ENCODE results near the gene SFXN5. TPM values are rescaled to one million over a fixed set of nuclear protein-coding genes. Genes with fewer than 3 reads are reported as not detected.

The SFXN5 gene
- total and polyA plus RNA-seq, 2 donors (not counting 3 experiments of a cell fraction or from before 2014, with no cell fraction given), result 18.7 to 28.6 TPM

DNA sequence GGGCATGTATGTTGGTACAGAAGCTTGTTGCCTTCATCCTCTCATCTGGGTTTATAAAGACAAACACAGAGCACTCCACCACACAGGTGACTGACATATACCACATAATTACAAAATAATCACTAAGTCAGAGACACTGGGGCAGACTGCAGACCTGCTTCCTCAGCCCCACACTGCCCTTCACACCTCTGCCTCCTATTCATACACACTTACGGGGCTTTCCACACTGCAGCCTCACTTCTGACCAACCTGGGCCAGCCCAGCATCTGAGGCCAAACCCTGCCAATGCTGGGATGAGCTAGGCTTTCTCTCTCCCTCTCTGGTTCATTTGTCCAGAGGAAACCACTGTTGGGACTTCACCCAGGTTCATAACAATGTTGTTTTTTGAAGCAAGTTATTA lies 149.7 kb downstream of the SFXN5 start:
- no peak overlapping the region for H3K27ac ChIP-seq (ENCODE audit: insufficient read depth, low read depth, low read length)
- no peak overlapping the region for H3K4me3 ChIP-seq (replicated peaks in 1 of 3; ENCODE audit: insufficient read depth in 1 of 3, low read depth in 1 of 3, low read length in 3 of 3)
- no peak overlapping the region for H2AFZ ChIP-seq (ENCODE audit: low read depth, low read length)
- H3K36me3 ChIP-seq (ENCODE audit: control insufficient read depth in 2 of 2, extremely low read depth in 1 of 2, insufficient read depth in 2 of 2, low read length in 2 of 2), result no peaks in the 10 kb centered on the region
- CTCF ChIA-PET, result interaction anchor here (1.7 kb wide), 1 partner anchor 52 kb away, joined by 5 read pairs; no protein-coding TSS in a partner anchor
- peaks cover 85 to 98% of the 10 kb centered on the region in 2 experiments for H3K27me3 ChIP-seq (ENCODE audit: control insufficient read depth in 2 of 2, insufficient read depth in 2 of 2, low read length in 2 of 2)
- intact Hi-C loops (cut with micrococcal nuclease), result no loop called here
- POLR2A ChIA-PET, result no interaction called here
- TF ChIP-seq POLR2AphosphoS5 (IDR thresholded peaks at IDR 0.05; ENCODE audit: insufficient read depth, low read depth, low read length) (no peak), GATA2 (IDR thresholded peaks at IDR 0.05; ENCODE audit: insufficient read depth, insufficient read length, low read depth, low read length) (no peak), JUN (IDR thresholded peaks at IDR 0.05; ENCODE audit: borderline replicate concordance, insufficient read depth, insufficient read length, low read depth) (no peak), EZH2 (IDR thresholded peaks at IDR 0.05; ENCODE audit: borderline replicate concordance, low read depth, low read length, severe bottlenecking) (no peak), MYC (IDR thresholded peaks at IDR 0.05; ENCODE audit: low read depth, low read length) (no peak), POLR2A (IDR thresholded peaks at IDR 0.05; ENCODE audit: low read depth, low read length) (no peak), FOS (IDR thresholded peaks at IDR 0.05; ENCODE audit: borderline replicate concordance, insufficient read depth, low read length) (no peak)
- TF ChIP-seq, protein P1, sequence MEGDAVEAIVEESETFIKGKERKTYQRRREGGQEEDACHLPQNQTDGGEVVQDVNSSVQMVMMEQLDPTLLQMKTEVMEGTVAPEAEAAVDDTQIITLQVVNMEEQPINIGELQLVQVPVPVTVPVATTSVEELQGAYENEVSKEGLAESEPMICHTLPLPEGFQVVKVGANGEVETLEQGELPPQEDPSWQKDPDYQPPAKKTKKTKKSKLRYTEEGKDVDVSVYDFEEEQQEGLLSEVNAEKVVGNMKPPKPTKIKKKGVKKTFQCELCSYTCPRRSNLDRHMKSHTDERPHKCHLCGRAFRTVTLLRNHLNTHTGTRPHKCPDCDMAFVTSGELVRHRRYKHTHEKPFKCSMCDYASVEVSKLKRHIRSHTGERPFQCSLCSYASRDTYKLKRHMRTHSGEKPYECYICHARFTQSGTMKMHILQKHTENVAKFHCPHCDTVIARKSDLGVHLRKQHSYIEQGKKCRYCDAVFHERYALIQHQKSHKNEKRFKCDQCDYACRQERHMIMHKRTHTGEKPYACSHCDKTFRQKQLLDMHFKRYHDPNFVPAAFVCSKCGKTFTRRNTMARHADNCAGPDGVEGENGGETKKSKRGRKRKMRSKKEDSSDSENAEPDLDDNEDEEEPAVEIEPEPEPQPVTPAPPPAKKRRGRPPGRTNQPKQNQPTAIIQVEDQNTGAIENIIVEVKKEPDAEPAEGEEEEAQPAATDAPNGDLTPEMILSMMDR (IDR thresholded peaks at IDR 0.05; ENCODE audit: extremely low read depth in 1 of 2, insufficient read depth in 1 of 2, low read depth in 1 of 2, low read length in 2 of 2), result no peak
- TF ChIP-seq, protein P2, sequence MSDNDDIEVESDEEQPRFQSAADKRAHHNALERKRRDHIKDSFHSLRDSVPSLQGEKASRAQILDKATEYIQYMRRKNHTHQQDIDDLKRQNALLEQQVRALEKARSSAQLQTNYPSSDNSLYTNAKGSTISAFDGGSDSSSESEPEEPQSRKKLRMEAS (IDR thresholded peaks at IDR 0.05; ENCODE audit: insufficient read depth, insufficient read length), result no peak
- BruUV-seq (replicated peaks), result no TSS peak
- no peaks in the 10 kb centered on the region for H4K20me1 ChIP-seq (replicated peaks; ENCODE audit: control insufficient read depth, extremely low read depth, insufficient read depth, low read length)
- dilution Hi-C loops (cut with MboI; ENCODE audit: extremely low pct_ligation_motif_present, low sequenced_read_pairs), result no loop called here
- H3K9me1 ChIP-seq (replicated peaks; ENCODE audit: control insufficient read depth, extremely low read depth, insufficient read depth, low read length), result no peaks in the 10 kb centered on the region
- FAIRE-seq, result no peak
- H3K4me2 ChIP-seq (ENCODE audit: insufficient read depth, low read length), result no peak overlapping the region
- DNase-seq (ENCODE audit: low read depth, low spot score), result no peak
- no peak overlapping the region for H3K9ac ChIP-seq (replicated peaks; ENCODE audit: extremely low read depth, insufficient read depth, low read length)
- H3K4me1 ChIP-seq (ENCODE audit: control insufficient read depth, extremely low read depth, insufficient read depth, low read length), result peaks cover 5% of the 10 kb centered on the region
- no peaks in the 10 kb centered on the region for H3K79me2 ChIP-seq (ENCODE audit: control insufficient read depth, insufficient read depth, low read length)
- peaks cover 4% of the 10 kb centered on the region for H3K9me3 ChIP-seq (replicated peaks; ENCODE audit: control insufficient read depth, insufficient read depth, low read length)
